ENCODE data around the gene FBXL17. TPM values are rescaled to one million over a fixed set of nuclear protein-coding genes. Genes with fewer than 3 reads are reported as not detected.

FBXL17 gene
- total and polyA plus RNA-seq, 4 donors, result 2.1 to 14.1 (median 6.3) TPM

DNA sequence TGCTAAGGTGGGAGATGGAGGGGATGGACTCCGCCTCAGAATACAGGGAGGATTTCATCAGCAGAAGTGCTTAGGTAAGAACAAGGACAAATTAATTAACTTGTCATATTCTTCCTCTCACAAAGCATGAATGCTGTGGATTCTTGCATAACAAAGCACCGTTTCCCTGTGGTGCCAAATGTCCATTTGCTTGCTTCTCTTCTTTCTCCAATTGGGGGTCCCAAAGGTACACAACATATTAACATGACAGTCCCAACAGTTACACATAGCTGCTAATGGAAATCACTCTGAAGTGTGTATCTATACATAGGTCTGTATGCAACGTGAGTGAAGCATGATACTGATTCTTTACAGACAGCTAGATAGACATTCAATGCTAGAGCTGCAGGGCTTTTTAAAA is 564.5 kb downstream of the FBXL17 start:
- Histone ChIP-seq H3K36me3 (ENCODE audit: control insufficient read depth in 4 of 4, insufficient read depth in 3 of 4, low read depth in 1 of 4, low read length in 3 of 4) (no peaks in the 10 kb centered on the region), H3K9me3 (ENCODE audit: control insufficient read depth in 4 of 4, low read length in 3 of 4) (peaks cover 0 to 3% (median 0%) of the 10 kb centered on the region in 4 donors), H3K4me3 (ENCODE audit: low read depth in 1 of 3, low read length in 3 of 3) (no peak overlapping the region), H3K27me3 (ENCODE audit: control insufficient read depth in 4 of 4, insufficient read depth in 4 of 4, low read length in 3 of 4) (no peaks in the 10 kb centered on the region), H3K9ac (ENCODE audit: low read depth in 1 of 2, low read length in 2 of 2) (no peak overlapping the region), H3K27ac (ENCODE audit: low read depth in 1 of 2, low read length in 2 of 2) (no peak overlapping the region), H3K4me1 (ENCODE audit: control insufficient read depth in 4 of 4, insufficient read depth in 4 of 4, low read length in 3 of 4) (no peaks in the 10 kb centered on the region)
- no peak for DNase-seq (ENCODE audit: low spot score)
- TF ChIP-seq, protein P1, sequence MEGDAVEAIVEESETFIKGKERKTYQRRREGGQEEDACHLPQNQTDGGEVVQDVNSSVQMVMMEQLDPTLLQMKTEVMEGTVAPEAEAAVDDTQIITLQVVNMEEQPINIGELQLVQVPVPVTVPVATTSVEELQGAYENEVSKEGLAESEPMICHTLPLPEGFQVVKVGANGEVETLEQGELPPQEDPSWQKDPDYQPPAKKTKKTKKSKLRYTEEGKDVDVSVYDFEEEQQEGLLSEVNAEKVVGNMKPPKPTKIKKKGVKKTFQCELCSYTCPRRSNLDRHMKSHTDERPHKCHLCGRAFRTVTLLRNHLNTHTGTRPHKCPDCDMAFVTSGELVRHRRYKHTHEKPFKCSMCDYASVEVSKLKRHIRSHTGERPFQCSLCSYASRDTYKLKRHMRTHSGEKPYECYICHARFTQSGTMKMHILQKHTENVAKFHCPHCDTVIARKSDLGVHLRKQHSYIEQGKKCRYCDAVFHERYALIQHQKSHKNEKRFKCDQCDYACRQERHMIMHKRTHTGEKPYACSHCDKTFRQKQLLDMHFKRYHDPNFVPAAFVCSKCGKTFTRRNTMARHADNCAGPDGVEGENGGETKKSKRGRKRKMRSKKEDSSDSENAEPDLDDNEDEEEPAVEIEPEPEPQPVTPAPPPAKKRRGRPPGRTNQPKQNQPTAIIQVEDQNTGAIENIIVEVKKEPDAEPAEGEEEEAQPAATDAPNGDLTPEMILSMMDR (IDR thresholded peaks at IDR 0.05; ENCODE audit: low read depth, low read length, missing input control), result no peak
- TF ChIP-seq, protein P2, sequence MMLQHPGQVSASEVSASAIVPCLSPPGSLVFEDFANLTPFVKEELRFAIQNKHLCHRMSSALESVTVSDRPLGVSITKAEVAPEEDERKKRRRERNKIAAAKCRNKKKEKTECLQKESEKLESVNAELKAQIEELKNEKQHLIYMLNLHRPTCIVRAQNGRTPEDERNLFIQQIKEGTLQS (IDR thresholded peaks at IDR 0.05), result no peak
- TF ChIP-seq, protein P3, sequence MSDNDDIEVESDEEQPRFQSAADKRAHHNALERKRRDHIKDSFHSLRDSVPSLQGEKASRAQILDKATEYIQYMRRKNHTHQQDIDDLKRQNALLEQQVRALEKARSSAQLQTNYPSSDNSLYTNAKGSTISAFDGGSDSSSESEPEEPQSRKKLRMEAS (IDR thresholded peaks at IDR 0.05), result no peak
- TF ChIP-seq RAD21 (IDR thresholded peaks at IDR 0.05) (no peak), GABPA (IDR thresholded peaks at IDR 0.05 in 1 of 2, conservative IDR thresholded peaks at IDR 0.05 in 1 of 2) (no peak), SP1 (IDR thresholded peaks at IDR 0.05) (no peak), HNF4A (conservative IDR thresholded peaks at IDR 0.05) (no peak), JUND (IDR thresholded peaks at IDR 0.05) (no peak), HNF4G (IDR thresholded peaks at IDR 0.05) (no peak), RXRA (IDR thresholded peaks at IDR 0.05) (no peak), EGR1 (IDR thresholded peaks at IDR 0.05; ENCODE audit: low read depth in 2 of 2) (no peak), TAF1 (conservative IDR thresholded peaks at IDR 0.05) (no peak)
- 76% methylated on average over 3 of the region's 3 CpGs for WGBS

DNA sequence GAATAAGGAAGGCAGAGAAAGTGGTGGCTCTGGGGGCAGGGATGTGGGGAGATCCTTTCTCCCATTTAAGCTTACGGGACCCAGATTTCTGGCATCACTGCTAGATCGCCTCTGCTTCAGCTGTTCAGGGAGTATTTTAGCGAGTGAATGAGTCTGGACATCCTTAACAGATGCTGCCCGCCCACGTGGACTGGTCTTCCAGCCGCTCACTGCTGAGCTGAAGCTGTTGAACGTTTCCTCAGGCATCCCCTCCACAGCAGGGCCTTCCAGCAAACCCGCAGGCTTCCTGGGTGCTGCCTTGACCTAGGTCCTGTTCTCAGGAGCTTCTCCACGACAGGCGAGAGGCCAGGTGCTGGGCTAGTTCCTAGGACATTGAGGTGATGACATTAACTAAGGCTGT is 566.8 kb downstream of the FBXL17 start:
- no peak overlapping the region for H3K9ac ChIP-seq (ENCODE audit: low read depth in 1 of 2, low read length in 2 of 2)
- no peaks in the 10 kb centered on the region for H3K27me3 ChIP-seq (ENCODE audit: control insufficient read depth in 4 of 4, insufficient read depth in 4 of 4, low read length in 3 of 4)
- H3K27ac ChIP-seq (ENCODE audit: low read depth in 1 of 2, low read length in 2 of 2), result no peak overlapping the region
- H3K4me3 ChIP-seq (ENCODE audit: low read depth in 1 of 3, low read length in 3 of 3), result no peak overlapping the region
- 82% methylated on average over 10 of the region's 10 CpGs for WGBS
- H3K36me3 ChIP-seq (ENCODE audit: control insufficient read depth in 4 of 4, insufficient read depth in 3 of 4, low read depth in 1 of 4, low read length in 3 of 4), result no peaks in the 10 kb centered on the region
- no peaks in the 10 kb centered on the region for H3K9me3 ChIP-seq (ENCODE audit: control insufficient read depth in 4 of 4, low read length in 3 of 4)
- no peak for DNase-seq (ENCODE audit: low spot score)
- no peak for TF ChIP-seq TAF1 (conservative IDR thresholded peaks at IDR 0.05)
- TF ChIP-seq JUND (IDR thresholded peaks at IDR 0.05), result no peak
- no peaks in the 10 kb centered on the region for H3K4me1 ChIP-seq (ENCODE audit: control insufficient read depth in 4 of 4, insufficient read depth in 4 of 4, low read length in 3 of 4)

DNA sequence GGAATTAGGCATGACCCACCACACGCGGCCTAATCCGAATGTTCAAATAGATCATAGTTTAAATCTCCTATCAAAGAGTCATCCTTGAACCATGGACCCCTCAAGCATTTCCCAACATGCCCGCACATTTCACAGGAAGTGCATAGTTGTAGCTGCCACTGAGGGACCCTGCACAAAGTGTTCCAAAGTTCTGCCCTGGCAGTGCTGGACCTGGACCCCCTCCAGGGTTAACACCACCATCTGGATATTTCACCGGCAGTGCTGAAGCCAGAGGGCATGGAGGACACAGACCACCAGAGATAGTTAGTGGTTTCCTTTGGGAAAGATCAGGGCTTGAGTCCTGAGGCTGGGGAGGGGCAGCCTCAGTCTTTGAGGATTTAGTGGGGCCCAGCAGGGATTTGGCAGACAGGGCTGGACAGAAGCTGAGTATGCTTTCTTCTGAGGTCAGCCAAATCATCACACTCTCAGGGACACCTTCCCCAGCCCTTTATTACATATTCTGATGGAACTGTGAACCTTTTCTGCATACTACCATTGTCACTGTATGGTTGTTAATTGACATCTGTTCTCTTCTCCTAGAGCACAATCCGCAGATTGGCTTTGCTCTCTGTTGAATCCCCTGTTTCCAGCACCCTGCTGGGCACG is 567.6 kb downstream of the FBXL17 start:
- Histone ChIP-seq H3K36me3 (ENCODE audit: control insufficient read depth in 4 of 4, insufficient read depth in 3 of 4, low read depth in 1 of 4, low read length in 3 of 4) (no peaks in the 10 kb centered on the region), H3K27me3 (ENCODE audit: control insufficient read depth in 4 of 4, insufficient read depth in 4 of 4, low read length in 3 of 4) (no peaks in the 10 kb centered on the region), H3K4me1 (ENCODE audit: control insufficient read depth in 4 of 4, insufficient read depth in 4 of 4, low read length in 3 of 4) (no peaks in the 10 kb centered on the region), H3K27ac (ENCODE audit: low read depth in 1 of 2, low read length in 2 of 2) (no peak overlapping the region), H3K9me3 (ENCODE audit: control insufficient read depth in 4 of 4, low read length in 3 of 4) (no peaks in the 10 kb centered on the region), H3K9ac (ENCODE audit: low read depth in 1 of 2, low read length in 2 of 2) (no peak overlapping the region), H3K4me3 (ENCODE audit: low read depth in 1 of 3, low read length in 3 of 3) (no peak overlapping the region)
- 85% methylated on average over 7 of the region's 7 CpGs for WGBS
- TF ChIP-seq, protein P1 (IDR thresholded peaks at IDR 0.05; ENCODE audit: low read depth, low read length, missing input control), result no peak
- TF ChIP-seq YY1 (IDR thresholded peaks at IDR 0.05), result no peak
- no peak for DNase-seq (ENCODE audit: low spot score)

Data from liver (tissue), 9 donors.